ENCODE measurements around the gene PPP2R2D. TPM values are rescaled to one million over a fixed set of nuclear protein-coding genes. Genes with fewer than 3 reads are reported as not detected.

The PPP2R2D gene
- total RNA-seq, 1 experiment from 2014 or later: 39.1 TPM

GRCh38 chr10:131899116-131899690, 1.6 kb upstream of the PPP2R2D start:
- no peak for DNase-seq (ENCODE audit: low read depth)

GRCh38 chr10:131899695-131900349, 986 bp upstream of the PPP2R2D start:
- DNase-seq (ENCODE audit: low read depth): no peak
- in situ Hi-C loops (cut with HindIII; ENCODE audit: low pct_unique_long_range_greater_than_20kb, low sequenced_read_pairs): no loop called here

More at GRCh38 chr10:131899116-131899690, 1.6 kb upstream of the PPP2R2D start:
- in situ Hi-C loops (cut with HindIII; ENCODE audit: low pct_unique_long_range_greater_than_20kb, low sequenced_read_pairs): no loop called here

GRCh38 chr10:131901181-131901829, 497 bp downstream of the PPP2R2D start:
- in situ Hi-C loops (cut with HindIII; ENCODE audit: low pct_unique_long_range_greater_than_20kb, low sequenced_read_pairs): no loop called here
- DNase-seq (ENCODE audit: low read depth): no peak

GRCh38 chr10:131902211-131902610, 1.4 kb downstream of the PPP2R2D start:
- in situ Hi-C loops (cut with HindIII; ENCODE audit: low pct_unique_long_range_greater_than_20kb, low sequenced_read_pairs): no loop called here
- DNase-seq (ENCODE audit: low read depth): no peak

- in situ Hi-C loops (cut with HindIII; ENCODE audit: low pct_unique_long_range_greater_than_20kb, low sequenced_read_pairs): no loop called here
- no peak for DNase-seq (ENCODE audit: low read depth)
Observed at GRCh38 chr10:131902691-131903090, 1.9 kb downstream of the PPP2R2D start.

- peak; percentile 56 for DNase-seq (ENCODE audit: low read depth)
- in situ Hi-C loops (cut with HindIII; ENCODE audit: low pct_unique_long_range_greater_than_20kb, low sequenced_read_pairs): no loop called here
Observed at GRCh38 chr10:131905267-131905571, 4.4 kb downstream of the PPP2R2D start.

- DNase-seq (ENCODE audit: low read depth): no peak
- in situ Hi-C loops (cut with HindIII; ENCODE audit: low pct_unique_long_range_greater_than_20kb, low sequenced_read_pairs): no loop called here
Observed at GRCh38 chr10:131905603-131906268, 4.9 kb downstream of the PPP2R2D start.

GRCh38 chr10:131906269-131906639, 5.4 kb downstream of the PPP2R2D start:
- no peak for DNase-seq (ENCODE audit: low read depth)
- in situ Hi-C loops (cut with HindIII; ENCODE audit: low pct_unique_long_range_greater_than_20kb, low sequenced_read_pairs): no loop called here

- DNase-seq (ENCODE audit: low read depth): peak; percentile 69
- in situ Hi-C loops (cut with HindIII; ENCODE audit: low pct_unique_long_range_greater_than_20kb, low sequenced_read_pairs): no loop called here
Observed at GRCh38 chr10:131907679-131908078, 6.9 kb downstream of the PPP2R2D start.

- in situ Hi-C loops (cut with HindIII; ENCODE audit: low pct_unique_long_range_greater_than_20kb, low sequenced_read_pairs): no loop called here
Observed at GRCh38 chr10:131908151-131908550, 7.3 kb downstream of the PPP2R2D start.

GRCh38 chr10:131909014-131909808, 8.4 kb downstream of the PPP2R2D start:
- in situ Hi-C loops (cut with HindIII; ENCODE audit: low pct_unique_long_range_greater_than_20kb, low sequenced_read_pairs): no loop called here
- DNase-seq (ENCODE audit: low read depth): no peak

More at GRCh38 chr10:131908151-131908550, 7.3 kb downstream of the PPP2R2D start:
- DNase-seq (ENCODE audit: low read depth): no peak

- in situ Hi-C loops (cut with HindIII; ENCODE audit: low pct_unique_long_range_greater_than_20kb, low sequenced_read_pairs): no loop called here
- no peak for DNase-seq (ENCODE audit: low read depth)
Observed at GRCh38 chr10:131909929-131910328, 9.1 kb downstream of the PPP2R2D start.

- no peak for DNase-seq (ENCODE audit: low read depth)
- in situ Hi-C loops (cut with HindIII; ENCODE audit: low pct_unique_long_range_greater_than_20kb, low sequenced_read_pairs): no loop called here
Observed at GRCh38 chr10:131910663-131911314, 10.0 kb downstream of the PPP2R2D start.

GRCh38 chr10:131911451-131911850, 10.6 kb downstream of the PPP2R2D start:
- in situ Hi-C loops (cut with HindIII; ENCODE audit: low pct_unique_long_range_greater_than_20kb, low sequenced_read_pairs): no loop called here
- DNase-seq (ENCODE audit: low read depth): no peak

GRCh38 chr10:131912620-131913019, 11.8 kb downstream of the PPP2R2D start:
- DNase-seq (ENCODE audit: low read depth): no peak
- in situ Hi-C loops (cut with HindIII; ENCODE audit: low pct_unique_long_range_greater_than_20kb, low sequenced_read_pairs): no loop called here

GRCh38 chr10:131915484-131915883, 14.7 kb downstream of the PPP2R2D start:
- no peak for DNase-seq (ENCODE audit: low read depth)
- in situ Hi-C loops (cut with HindIII; ENCODE audit: low pct_unique_long_range_greater_than_20kb, low sequenced_read_pairs): no loop called here

- no peak for DNase-seq (ENCODE audit: low read depth)
- in situ Hi-C loops (cut with HindIII; ENCODE audit: low pct_unique_long_range_greater_than_20kb, low sequenced_read_pairs): no loop called here
Observed at GRCh38 chr10:131915990-131916766, 15.4 kb downstream of the PPP2R2D start.

Data from Caki2 (cell line).